ENCODE measurements around the gene IFT57. TPM values are rescaled to one million over a fixed set of nuclear protein-coding genes. Genes with fewer than 3 reads are reported as not detected.
A peak's percentile ranks its signal among the peaks of the same experiment; 100 is the strongest.
"Not testable (repeated sequence)": the region's sequence is repeated elsewhere in the genome, so short reads cannot be mapped to it uniquely, and the experiment has no call there.

Gene IFT57
- 10 to 100 TPM; 29.4 to 29.6 TPM for total RNA-seq

DNA sequence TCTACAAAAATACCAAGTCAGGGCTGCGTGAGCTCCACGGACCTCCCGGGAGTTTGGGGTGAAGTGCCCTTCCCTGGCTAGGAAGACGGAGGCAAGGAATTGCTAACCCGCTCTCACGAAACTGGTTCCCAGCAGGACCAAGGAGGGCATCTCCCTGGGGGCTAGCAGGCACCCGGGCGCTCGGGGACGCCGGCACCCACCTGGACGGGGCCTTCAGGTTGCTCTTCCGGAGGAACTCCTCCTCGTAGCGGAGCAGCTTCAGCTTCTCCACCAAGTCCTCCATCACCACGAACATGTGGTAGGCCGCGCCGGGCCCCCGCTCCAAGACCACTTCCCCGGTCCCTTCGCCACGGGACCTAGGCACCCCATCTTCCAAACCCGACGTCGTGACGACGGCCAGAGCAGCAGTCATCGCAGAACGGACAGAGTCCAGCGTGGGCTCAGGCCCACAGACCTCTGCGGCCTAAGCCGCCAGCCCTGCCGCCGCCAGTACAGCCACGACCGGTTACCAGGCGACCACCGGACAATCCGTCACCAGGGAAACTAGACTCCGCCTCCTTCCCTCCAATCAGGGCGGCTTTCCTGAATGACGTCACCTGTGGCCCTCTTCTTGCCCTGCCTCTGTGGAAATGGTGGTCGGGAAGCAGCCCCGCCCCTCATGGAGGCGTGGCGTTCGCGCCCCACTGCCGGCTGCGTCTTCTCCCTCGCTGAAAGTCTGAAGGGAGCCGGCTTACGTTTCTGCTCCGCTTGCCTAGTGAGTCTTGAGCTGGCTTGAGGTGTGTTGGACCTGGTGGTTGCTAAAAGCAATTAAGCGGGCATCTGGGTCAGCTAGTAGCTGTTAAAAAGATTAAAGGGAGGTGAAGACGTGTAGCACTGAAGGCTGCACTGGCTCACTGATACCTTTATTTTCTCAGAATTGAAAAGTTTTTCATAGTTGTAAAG is at the start of gene IFT57:
IFT57 (minus strand) TSS at position 514 of the 942 bp plus-strand sequence; CDS start at position 412, 102 bp downstream.
- no peaks in the 10 kb centered on the region for H3K27me3 Mint-ChIP-seq
- no peaks in the 10 kb centered on the region for H3K36me3 Mint-ChIP-seq
- ChIA-PET CTCF (interaction anchor here (1.0 to 2.4 kb wide), 3 partner anchors 69 to 254 kb away, joined by 3 to 8 read pairs (median 3); no protein-coding TSS in a partner anchor), POLR2A (interaction anchor here (0.5 to 3.5 kb wide), 9 partner anchors 21 to 629 kb away, joined by 3 to 14 read pairs (median 4); no protein-coding TSS in a partner anchor)
- H3K4me1 Mint-ChIP-seq (ENCODE audit: low read depth): peaks cover 47% of the 10 kb centered on the region
- peak within 1 kb of the TSS; percentile 96 for H3K4me3 Mint-ChIP-seq
- DNase-seq: peak; percentile 96
- H3K27ac Mint-ChIP-seq: peak within 1 kb of the TSS; percentile 96
- intact Hi-C loops (cut with micrococcal nuclease): loop anchor here (1.0 to 5.0 kb wide), 11 partner anchors 20 to 700 kb away; partner anchors contain the start of genes BBX, CIP2A, DZIP3 and HHLA2
- no peaks in the 10 kb centered on the region for H3K9me3 Mint-ChIP-seq

DNA sequence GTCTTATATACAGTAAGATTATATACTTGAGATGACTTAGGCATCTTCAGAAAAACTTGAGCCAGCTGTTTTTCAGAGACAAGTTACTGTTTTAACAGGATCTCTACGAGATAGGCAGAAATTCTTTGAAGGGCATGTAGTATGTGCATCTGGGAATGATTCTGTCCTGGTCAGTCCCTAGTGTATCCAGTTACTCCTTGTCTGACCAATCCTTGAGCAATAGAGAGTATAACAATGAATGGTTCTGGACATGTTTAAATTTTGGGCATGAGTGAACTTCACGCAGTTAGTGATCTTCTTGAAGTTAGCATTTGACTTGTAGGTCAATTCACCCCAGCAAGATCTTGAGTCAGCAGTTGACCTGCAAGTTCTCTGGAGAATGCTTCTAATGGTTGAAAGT is 49.4 kb upstream of the IFT57 start:
- intact Hi-C loops (cut with micrococcal nuclease): no loop called here
- no peak for DNase-seq
- Mint-ChIP-seq H3K36me3 (no peaks in the 10 kb centered on the region), H3K4me3 (no peak overlapping the region), H3K27me3 (no peaks in the 10 kb centered on the region), H3K9me3 (peaks cover 16% of the 10 kb centered on the region), H3K27ac (no peak overlapping the region), H3K4me1 (ENCODE audit: low read depth) (no peaks in the 10 kb centered on the region)
- ChIA-PET CTCF (no interaction called here), POLR2A (no interaction called here)

DNA sequence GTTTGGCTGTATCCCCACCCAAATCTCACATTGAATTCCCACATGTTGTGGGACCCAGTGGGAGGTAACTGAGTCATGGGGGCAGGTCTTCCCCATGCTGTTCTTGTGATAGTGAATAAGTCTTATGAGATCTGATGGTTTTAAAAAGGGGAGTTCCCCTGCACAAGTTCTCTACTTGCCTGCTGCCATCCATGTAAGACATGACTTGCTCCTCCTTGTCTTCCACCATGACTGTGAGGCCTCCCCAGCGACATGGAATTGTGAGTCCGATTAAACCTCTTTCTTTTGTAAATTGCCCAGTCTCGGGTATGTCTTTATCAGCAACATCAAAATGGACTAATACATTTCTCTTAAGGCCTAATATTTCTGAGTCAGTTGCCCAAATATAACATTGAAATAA is 46.0 kb upstream of the IFT57 start:
- H3K27me3 Mint-ChIP-seq; intact Hi-C loops (cut with micrococcal nuclease); CTCF ChIA-PET; H3K36me3 Mint-ChIP-seq; H3K27ac Mint-ChIP-seq; H3K4me1 Mint-ChIP-seq (ENCODE audit: low read depth); POLR2A ChIA-PET; DNase-seq; H3K4me3 Mint-ChIP-seq: not testable (repeated sequence)
- H3K9me3 Mint-ChIP-seq: peaks cover 16% of the 10 kb centered on the region

GRCh38 chr3:108264534-108265298 is 42.5 kb upstream of the IFT57 start:
- peaks cover 19% of the 10 kb centered on the region for H3K9me3 Mint-ChIP-seq
- POLR2A ChIA-PET; intact Hi-C loops (cut with micrococcal nuclease); H3K27ac Mint-ChIP-seq; H3K36me3 Mint-ChIP-seq; DNase-seq; CTCF ChIA-PET; H3K4me3 Mint-ChIP-seq; H3K4me1 Mint-ChIP-seq (ENCODE audit: low read depth); H3K27me3 Mint-ChIP-seq: not testable (repeated sequence)

DNA sequence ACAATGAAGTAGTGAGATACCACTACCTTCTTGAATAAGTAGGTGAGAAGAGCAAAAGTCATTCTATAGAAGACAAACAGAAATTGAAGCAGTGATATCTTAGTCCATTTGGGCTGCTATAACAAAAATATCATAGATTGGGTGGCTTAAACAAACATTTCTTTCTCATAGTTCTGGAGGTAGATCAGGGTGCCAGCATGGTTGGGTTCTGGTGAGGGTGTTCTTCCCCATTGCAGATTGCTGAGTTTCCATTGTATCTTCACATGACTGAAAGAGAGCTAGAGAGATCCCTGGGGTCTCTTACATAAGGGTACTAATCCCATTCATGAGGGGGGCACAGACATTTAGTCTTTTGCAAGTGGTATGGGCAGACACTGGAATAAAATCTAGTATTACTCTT is 32.9 kb upstream of the IFT57 start:
- no peaks in the 10 kb centered on the region for H3K36me3 Mint-ChIP-seq
- H3K27me3 Mint-ChIP-seq: no peaks in the 10 kb centered on the region
- DNase-seq: no peak
- ChIA-PET POLR2A (no interaction called here), CTCF (no interaction called here)
- no peaks in the 10 kb centered on the region for H3K4me1 Mint-ChIP-seq (ENCODE audit: low read depth)
- no peaks in the 10 kb centered on the region for H3K9me3 Mint-ChIP-seq
- no peak overlapping the region for H3K4me3 Mint-ChIP-seq
- intact Hi-C loops (cut with micrococcal nuclease): no loop called here
- no peak overlapping the region for H3K27ac Mint-ChIP-seq

DNA sequence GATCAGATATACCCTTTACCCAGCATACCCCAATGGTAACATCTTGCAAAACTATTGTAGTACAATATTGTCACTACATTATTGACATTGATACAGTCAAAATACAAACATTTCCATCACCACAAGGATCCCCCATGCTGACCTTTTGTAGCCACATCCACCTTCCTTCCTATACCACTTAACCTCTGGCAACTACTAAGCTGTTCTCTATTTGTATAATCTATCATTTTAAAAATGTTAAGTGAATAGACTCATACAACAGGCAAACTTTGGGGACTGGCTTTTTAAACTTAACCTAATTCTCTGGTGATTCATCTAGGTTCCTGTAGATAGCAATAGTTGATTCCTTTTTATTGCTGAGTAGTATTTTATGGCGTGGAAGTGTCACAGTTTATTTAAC is 29.6 kb upstream of the IFT57 start:
- Mint-ChIP-seq H3K9me3 (no peaks in the 10 kb centered on the region), H3K27me3 (no peaks in the 10 kb centered on the region), H3K36me3 (no peaks in the 10 kb centered on the region), H3K27ac (no peak overlapping the region), H3K4me3 (no peak overlapping the region), H3K4me1 (ENCODE audit: low read depth) (peaks cover 3% of the 10 kb centered on the region)
- ChIA-PET POLR2A (no interaction called here), CTCF (interaction anchor here (1.1 kb wide), 1 partner anchor 223 kb away, joined by 3 read pairs; no protein-coding TSS in a partner anchor)
- intact Hi-C loops (cut with micrococcal nuclease): no loop called here
- DNase-seq: no peak

GRCh38 chr3:108251265-108251664 is 29.0 kb upstream of the IFT57 start:
- Mint-ChIP-seq H3K27me3 (no peaks in the 10 kb centered on the region), H3K36me3 (no peaks in the 10 kb centered on the region), H3K4me3 (no peak overlapping the region), H3K9me3 (no peaks in the 10 kb centered on the region), H3K27ac (no peak overlapping the region), H3K4me1 (ENCODE audit: low read depth) (peaks cover 8% of the 10 kb centered on the region)
- POLR2A ChIA-PET: no interaction called here
- CTCF ChIA-PET: interaction anchor here (1.1 kb wide), 1 partner anchor 224 kb away, joined by 3 read pairs; no protein-coding TSS in a partner anchor
- intact Hi-C loops (cut with micrococcal nuclease): no loop called here
- no peak for DNase-seq

GRCh38 chr3:108250626-108251025 is 28.4 kb upstream of the IFT57 start:
- DNase-seq: no peak
- no peaks in the 10 kb centered on the region for H3K36me3 Mint-ChIP-seq
- ChIA-PET CTCF (interaction anchor here (1.1 to 1.3 kb wide), 2 partner anchors 155 to 224 kb away, joined by 3 read pairs; no protein-coding TSS in a partner anchor), POLR2A (no interaction called here)
- peaks cover 8% of the 10 kb centered on the region for H3K4me1 Mint-ChIP-seq (ENCODE audit: low read depth)
- no peaks in the 10 kb centered on the region for H3K9me3 Mint-ChIP-seq
- no peaks in the 10 kb centered on the region for H3K27me3 Mint-ChIP-seq
- no peak overlapping the region for H3K27ac Mint-ChIP-seq
- H3K4me3 Mint-ChIP-seq: no peak overlapping the region
- intact Hi-C loops (cut with micrococcal nuclease): no loop called here

DNA sequence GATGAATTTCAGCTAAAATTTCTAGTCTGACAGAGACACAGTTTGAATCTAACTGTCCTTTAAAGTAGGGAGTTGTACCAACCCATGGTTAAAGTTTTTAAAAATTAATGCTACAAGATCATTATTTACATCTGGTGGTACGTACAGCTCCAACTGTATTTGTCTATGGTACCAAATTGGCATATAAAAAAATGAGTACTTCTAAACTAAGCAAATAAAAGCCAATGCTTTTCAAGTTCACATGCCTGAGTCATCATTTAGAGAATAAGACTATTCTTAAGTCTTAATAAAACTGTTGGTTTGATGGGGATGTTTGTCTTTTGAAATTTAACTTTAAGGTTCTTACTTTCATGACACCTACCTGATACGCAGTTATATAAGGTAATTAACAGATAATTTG is 21.0 kb upstream of the IFT57 start:
- H3K36me3 Mint-ChIP-seq: no peaks in the 10 kb centered on the region
- H3K27ac Mint-ChIP-seq: no peak overlapping the region
- ChIA-PET POLR2A (no interaction called here), CTCF (no interaction called here)
- intact Hi-C loops (cut with micrococcal nuclease): no loop called here
- no peak for DNase-seq
- H3K27me3 Mint-ChIP-seq: no peaks in the 10 kb centered on the region
- no peak overlapping the region for H3K4me3 Mint-ChIP-seq
- H3K9me3 Mint-ChIP-seq: peaks cover 7% of the 10 kb centered on the region
- H3K4me1 Mint-ChIP-seq (ENCODE audit: low read depth): peaks cover 8% of the 10 kb centered on the region

DNA sequence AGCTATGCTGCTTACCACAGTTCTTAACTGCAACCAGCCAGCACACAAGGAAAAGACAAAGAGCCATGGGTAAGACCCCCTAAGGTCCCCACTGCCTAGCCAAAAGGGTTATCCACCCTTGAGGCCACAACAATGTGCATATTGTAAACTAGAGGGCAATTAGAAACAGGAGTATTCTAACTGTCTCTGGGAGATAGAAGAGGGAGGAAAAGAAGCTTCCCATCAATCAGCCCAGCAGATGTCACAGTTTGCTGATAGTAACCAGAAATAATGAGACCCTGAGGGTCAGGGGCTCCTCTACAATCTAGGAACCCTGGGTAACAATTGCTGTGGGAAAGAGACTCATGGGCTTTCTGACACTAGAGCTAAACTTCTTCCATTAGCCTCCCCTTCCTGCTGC is 20.6 kb upstream of the IFT57 start:
- no peak overlapping the region for H3K27ac Mint-ChIP-seq
- ChIA-PET POLR2A (no interaction called here), CTCF (no interaction called here)
- DNase-seq: no peak
- H3K4me1 Mint-ChIP-seq (ENCODE audit: low read depth): peaks cover 8% of the 10 kb centered on the region
- no peak overlapping the region for H3K4me3 Mint-ChIP-seq
- H3K9me3 Mint-ChIP-seq: peaks cover 7% of the 10 kb centered on the region
- intact Hi-C loops (cut with micrococcal nuclease): no loop called here
- no peaks in the 10 kb centered on the region for H3K36me3 Mint-ChIP-seq
- no peaks in the 10 kb centered on the region for H3K27me3 Mint-ChIP-seq

DNA sequence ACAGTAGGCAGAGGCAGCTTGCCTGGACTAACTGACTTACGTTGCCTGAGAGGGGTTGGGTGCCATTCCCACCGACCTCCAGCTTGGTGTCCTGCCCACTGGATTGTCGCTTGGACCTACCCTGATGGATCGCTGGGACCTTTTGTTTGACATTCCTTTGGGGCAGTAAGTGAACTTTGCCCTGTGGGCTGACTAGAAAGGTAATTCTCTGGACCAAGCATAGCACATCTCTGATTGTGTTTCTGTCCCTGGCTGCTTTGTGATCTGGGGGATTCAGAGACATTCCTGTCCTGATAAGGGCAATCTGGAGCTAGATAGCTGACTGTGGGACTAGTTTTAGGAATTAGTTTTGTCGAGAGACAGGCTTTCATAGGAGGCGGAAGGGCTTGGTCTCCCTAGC is 19.5 kb upstream of the IFT57 start:
- ChIA-PET POLR2A (no interaction called here), CTCF (interaction anchor here (0.9 kb wide), 1 partner anchor 87 kb away, joined by 3 read pairs; no protein-coding TSS in a partner anchor)
- intact Hi-C loops (cut with micrococcal nuclease): no loop called here
- Mint-ChIP-seq H3K27me3 (no peaks in the 10 kb centered on the region), H3K4me1 (ENCODE audit: low read depth) (peaks cover 4% of the 10 kb centered on the region), H3K9me3 (peaks cover 7% of the 10 kb centered on the region), H3K4me3 (no peak overlapping the region), H3K36me3 (no peaks in the 10 kb centered on the region), H3K27ac (no peak overlapping the region)
- no peak for DNase-seq

GRCh38 chr3:108241146-108241545 is 18.9 kb upstream of the IFT57 start:
- intact Hi-C loops (cut with micrococcal nuclease): no loop called here
- peaks cover 7% of the 10 kb centered on the region for H3K9me3 Mint-ChIP-seq

More at GRCh38 chr3:108241146-108241545, 18.9 kb upstream of the IFT57 start:
- POLR2A ChIA-PET: no interaction called here
- H3K27ac Mint-ChIP-seq: no peak overlapping the region
- no peak overlapping the region for H3K4me3 Mint-ChIP-seq
- H3K27me3 Mint-ChIP-seq: no peaks in the 10 kb centered on the region
- no peak for DNase-seq
- no peaks in the 10 kb centered on the region for H3K4me1 Mint-ChIP-seq (ENCODE audit: low read depth)
- H3K36me3 Mint-ChIP-seq: no peaks in the 10 kb centered on the region
- CTCF ChIA-PET: interaction anchor here (0.9 kb wide), 1 partner anchor 87 kb away, joined by 3 read pairs; no protein-coding TSS in a partner anchor
